ENCODE measurements around the gene PIGC. TPM values are rescaled to one million over a fixed set of nuclear protein-coding genes. Genes with fewer than 3 reads are reported as not detected.

Gene PIGC
- polyA plus RNA-seq, 2 donors = 15.1 to 15.6 TPM

DNA sequence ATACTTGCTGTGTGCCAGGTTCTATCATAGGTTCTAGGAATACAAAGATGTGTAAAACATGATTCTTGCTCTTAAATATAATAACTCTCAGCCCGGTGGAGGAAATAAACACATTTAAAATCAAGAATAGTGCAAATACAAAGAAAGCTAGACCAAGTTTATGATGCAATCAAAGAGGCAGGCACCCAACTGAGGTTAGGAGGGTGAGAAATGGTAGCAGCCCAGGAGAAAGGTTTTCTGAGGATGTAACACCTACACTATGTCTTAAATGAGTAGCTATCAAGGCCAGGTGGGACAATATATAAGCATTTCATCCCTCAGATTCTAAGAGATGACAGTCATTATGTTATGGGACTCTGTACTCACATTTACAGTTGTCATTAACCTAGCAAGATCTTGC, 9.7 kb upstream of the PIGC start:
- 43 to 47% methylated on average over 1 of the region's 1 CpG for WGBS, 2 donors
- Histone ChIP-seq H3K27ac (ENCODE audit: low read depth in 2 of 2, low read length in 1 of 2) (no peak overlapping the region), H3K9me3 (ENCODE audit: control insufficient read depth in 2 of 2, insufficient read depth in 1 of 2, low read depth in 1 of 2, low read length in 1 of 2) (no peaks in the 10 kb centered on the region), H3K4me1 (ENCODE audit: control insufficient read depth in 2 of 2, insufficient read depth in 2 of 2, low read length in 1 of 2) (peaks cover 0 to 5% of the 10 kb centered on the region in 2 donors), H3K36me3 (ENCODE audit: control insufficient read depth in 2 of 2, insufficient read depth in 2 of 2, low read length in 1 of 2) (no peaks in the 10 kb centered on the region), H3K4me3 (ENCODE audit: low read depth in 1 of 2, low read length in 2 of 2) (no peak overlapping the region), H3K27me3 (ENCODE audit: control insufficient read depth in 1 of 2, insufficient read depth in 2 of 2, low read length in 2 of 2) (no peaks in the 10 kb centered on the region)

DNA sequence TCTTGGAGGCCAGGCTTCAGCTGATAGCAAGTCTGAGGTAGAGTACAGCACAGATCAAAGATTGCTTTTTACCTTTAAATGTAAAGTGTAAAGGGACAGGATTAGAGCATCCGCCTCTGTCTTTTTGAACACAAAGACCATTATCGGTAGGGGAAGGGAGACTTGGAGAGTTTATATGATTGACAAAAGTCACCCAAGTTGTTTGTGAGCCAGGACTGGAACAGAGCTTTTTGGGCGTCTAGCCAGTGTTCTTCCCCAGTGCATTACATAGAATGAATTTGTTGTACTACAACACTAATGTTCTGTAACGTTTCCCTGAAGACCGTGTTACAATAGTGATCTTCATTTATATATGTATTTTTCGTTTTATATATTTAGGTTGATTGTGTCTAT, 9.3 kb upstream of the PIGC start:
- no peak overlapping the region for H3K27ac ChIP-seq (ENCODE audit: low read depth in 2 of 2, low read length in 1 of 2)
- no peaks in the 10 kb centered on the region for H3K9me3 ChIP-seq (ENCODE audit: control insufficient read depth in 2 of 2, insufficient read depth in 1 of 2, low read depth in 1 of 2, low read length in 1 of 2)
- no peaks in the 10 kb centered on the region for H3K36me3 ChIP-seq (ENCODE audit: control insufficient read depth in 2 of 2, insufficient read depth in 2 of 2, low read length in 1 of 2)
- WGBS, 2 donors = 57 to 63% methylated on average over 6 of the region's 6 CpGs
- peaks cover 0 to 5% of the 10 kb centered on the region in 2 donors for H3K4me1 ChIP-seq (ENCODE audit: control insufficient read depth in 2 of 2, insufficient read depth in 2 of 2, low read length in 1 of 2)
- H3K27me3 ChIP-seq (ENCODE audit: control insufficient read depth in 1 of 2, insufficient read depth in 2 of 2, low read length in 2 of 2) = no peaks in the 10 kb centered on the region
- H3K4me3 ChIP-seq (ENCODE audit: low read depth in 1 of 2, low read length in 2 of 2) = no peak overlapping the region

DNA sequence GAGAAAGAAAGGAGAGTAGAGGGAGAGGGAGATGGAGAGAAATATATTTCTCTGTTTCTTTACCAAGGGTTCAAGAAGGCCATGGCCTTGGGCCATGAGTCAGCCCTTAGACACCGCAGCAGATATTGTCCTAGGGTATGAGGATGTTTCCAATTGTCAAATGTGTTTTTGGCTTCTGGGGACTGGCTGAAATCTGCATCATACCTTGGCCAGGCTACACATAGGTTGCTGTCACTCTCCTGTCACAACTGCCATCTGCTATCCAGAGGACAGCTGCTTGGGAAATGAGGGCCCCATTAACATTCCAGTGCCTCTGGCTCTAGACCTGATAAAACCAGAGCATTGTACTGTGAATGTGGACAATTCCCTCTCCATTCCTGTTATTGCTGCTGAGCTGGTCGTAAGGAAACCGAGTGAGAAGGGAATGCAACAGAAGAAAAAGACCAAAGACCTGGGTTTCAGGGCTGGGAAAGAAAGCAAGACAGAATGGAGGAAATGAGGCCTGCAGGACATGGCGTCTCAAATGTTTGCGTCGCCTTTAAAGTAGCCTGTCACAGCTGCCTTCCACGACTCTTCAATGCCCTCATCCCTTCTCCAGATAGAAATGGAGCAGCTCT, 8.8 kb upstream of the PIGC start:
- Histone ChIP-seq H3K4me3 (ENCODE audit: low read depth in 1 of 2, low read length in 2 of 2) (no peak overlapping the region), H3K9me3 (ENCODE audit: control insufficient read depth in 2 of 2, insufficient read depth in 1 of 2, low read depth in 1 of 2, low read length in 1 of 2) (no peaks in the 10 kb centered on the region), H3K27me3 (ENCODE audit: control insufficient read depth in 1 of 2, insufficient read depth in 2 of 2, low read length in 2 of 2) (no peaks in the 10 kb centered on the region), H3K27ac (ENCODE audit: low read depth in 2 of 2, low read length in 1 of 2) (no peak overlapping the region), H3K4me1 (ENCODE audit: control insufficient read depth in 2 of 2, insufficient read depth in 2 of 2, low read length in 1 of 2) (peaks cover 0 to 5% of the 10 kb centered on the region in 2 donors), H3K36me3 (ENCODE audit: control insufficient read depth in 2 of 2, insufficient read depth in 2 of 2, low read length in 1 of 2) (no peaks in the 10 kb centered on the region)
- WGBS, 2 donors = 77 to 78% methylated on average over 7 of the region's 7 CpGs

DNA sequence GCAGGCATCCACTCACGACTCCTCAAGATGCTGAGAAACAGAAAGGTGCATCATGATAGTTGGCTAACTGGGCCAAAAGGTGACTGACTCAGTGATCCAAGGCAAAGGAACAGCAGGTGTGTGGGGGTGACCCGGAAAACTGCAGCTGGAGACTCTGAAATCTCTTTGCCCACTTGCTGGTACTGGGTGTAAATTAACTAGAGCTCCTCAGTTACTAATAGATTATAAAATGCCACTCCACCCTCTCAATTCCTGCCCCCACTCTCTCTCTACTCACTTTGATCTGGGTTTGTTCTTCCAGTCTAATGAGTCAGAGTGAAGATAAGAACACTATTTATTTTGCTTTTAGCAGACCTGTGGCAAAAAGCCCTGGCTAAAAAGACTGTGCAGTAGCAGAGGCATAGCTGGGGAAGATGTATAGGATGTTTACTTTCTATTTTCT, 7.2 kb upstream of the PIGC start:
- H3K27ac ChIP-seq (ENCODE audit: low read depth in 2 of 2, low read length in 1 of 2) = no peak overlapping the region
- WGBS, 2 donors = 46 to 59% methylated on average over 2 of the region's 2 CpGs
- no peak overlapping the region for H3K4me3 ChIP-seq (ENCODE audit: low read depth in 1 of 2, low read length in 2 of 2)

DNA sequence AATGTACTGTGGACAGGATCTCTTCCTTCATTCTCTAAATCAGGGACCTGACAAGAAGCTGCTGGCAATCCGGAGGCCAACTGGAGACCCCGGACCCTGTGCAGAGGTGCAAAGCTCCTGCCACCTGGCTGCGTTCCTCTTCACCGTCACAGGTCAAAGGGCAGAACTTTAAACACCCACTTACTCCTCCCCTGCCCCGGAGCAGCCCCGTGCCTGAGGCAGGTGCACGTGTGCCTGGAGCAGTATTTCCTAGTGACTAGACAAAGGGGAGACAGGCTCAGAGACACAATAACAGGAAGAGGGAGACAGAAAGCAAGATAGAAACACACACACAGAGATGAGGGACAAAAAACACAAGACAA, 6.6 kb upstream of the PIGC start:
- Histone ChIP-seq H3K27me3 (ENCODE audit: control insufficient read depth in 1 of 2, insufficient read depth in 2 of 2, low read length in 2 of 2) (no peaks in the 10 kb centered on the region), H3K27ac (ENCODE audit: low read depth in 2 of 2, low read length in 1 of 2) (no peak overlapping the region), H3K4me1 (ENCODE audit: control insufficient read depth in 2 of 2, insufficient read depth in 2 of 2, low read length in 1 of 2) (peaks cover 0 to 8% of the 10 kb centered on the region in 2 donors), H3K4me3 (ENCODE audit: low read depth in 1 of 2, low read length in 2 of 2) (no peak overlapping the region), H3K9me3 (ENCODE audit: control insufficient read depth in 2 of 2, insufficient read depth in 1 of 2, low read depth in 1 of 2, low read length in 1 of 2) (no peaks in the 10 kb centered on the region), H3K36me3 (ENCODE audit: control insufficient read depth in 2 of 2, insufficient read depth in 2 of 2, low read length in 1 of 2) (no peaks in the 10 kb centered on the region)
- 44 to 57% methylated on average over 7 of the region's 7 CpGs for whole genome bisulfite sequencing, 2 donors

More for the DNA sequence above, 7.2 kb upstream of the PIGC start:
- Histone ChIP-seq H3K27me3 (ENCODE audit: control insufficient read depth in 1 of 2, insufficient read depth in 2 of 2, low read length in 2 of 2) (no peaks in the 10 kb centered on the region), H3K36me3 (ENCODE audit: control insufficient read depth in 2 of 2, insufficient read depth in 2 of 2, low read length in 1 of 2) (no peaks in the 10 kb centered on the region), H3K9me3 (ENCODE audit: control insufficient read depth in 2 of 2, insufficient read depth in 1 of 2, low read depth in 1 of 2, low read length in 1 of 2) (no peaks in the 10 kb centered on the region), H3K4me1 (ENCODE audit: control insufficient read depth in 2 of 2, insufficient read depth in 2 of 2, low read length in 1 of 2) (peaks cover 0 to 8% of the 10 kb centered on the region in 2 donors)

DNA sequence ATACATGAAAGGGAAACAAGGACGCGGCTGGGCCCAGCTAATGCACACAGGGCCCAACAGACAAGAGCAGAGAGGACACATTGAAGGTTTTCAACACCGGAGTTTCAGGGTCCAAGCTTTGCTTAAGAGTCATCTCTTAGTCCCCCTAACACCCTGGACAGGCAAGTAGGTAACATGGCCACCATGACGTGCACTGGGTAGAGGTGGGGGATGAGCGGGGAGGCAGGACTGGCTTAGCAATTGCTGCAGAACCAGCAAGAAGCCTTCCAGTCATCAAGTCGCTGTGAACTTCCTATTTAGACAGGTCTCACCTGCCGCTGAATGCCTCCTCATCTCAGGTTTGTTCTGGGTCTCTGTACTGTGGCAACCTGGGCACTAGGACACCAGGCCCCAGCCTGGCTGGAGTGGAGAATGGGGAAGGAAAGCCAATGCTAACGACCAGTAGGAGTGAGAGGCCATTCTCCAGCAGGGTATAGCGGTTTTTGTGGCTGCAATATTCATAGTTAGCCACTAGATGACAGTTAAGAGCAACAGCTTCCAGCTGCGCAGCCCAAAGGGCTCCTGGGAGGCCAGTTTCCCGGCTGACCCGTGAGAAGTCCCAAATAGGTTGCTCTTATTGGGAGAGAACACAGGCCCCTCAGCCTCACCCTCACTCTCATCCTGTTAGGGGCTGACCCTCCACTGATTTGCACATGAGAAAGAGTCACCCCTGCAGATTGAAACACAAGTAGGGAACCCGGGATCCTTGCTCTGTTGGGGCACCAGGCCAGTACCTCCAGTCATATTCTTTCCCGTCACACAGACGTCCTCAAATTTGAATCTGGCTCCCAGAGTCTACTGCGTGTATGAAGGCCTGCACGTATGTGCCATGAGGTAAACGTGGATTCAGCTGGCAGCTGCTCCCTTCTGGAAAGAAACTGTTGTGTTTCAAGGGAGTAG, 6.0 kb upstream of the PIGC start:
- Histone ChIP-seq H3K36me3 (ENCODE audit: control insufficient read depth in 2 of 2, insufficient read depth in 2 of 2, low read length in 1 of 2) (no peaks in the 10 kb centered on the region), H3K4me3 (ENCODE audit: low read depth in 1 of 2, low read length in 2 of 2) (no peak overlapping the region), H3K4me1 (ENCODE audit: control insufficient read depth in 2 of 2, insufficient read depth in 2 of 2, low read length in 1 of 2) (peaks cover 0 to 8% of the 10 kb centered on the region in 2 donors), H3K9me3 (ENCODE audit: control insufficient read depth in 2 of 2, insufficient read depth in 1 of 2, low read depth in 1 of 2, low read length in 1 of 2) (no peaks in the 10 kb centered on the region), H3K27me3 (ENCODE audit: control insufficient read depth in 1 of 2, insufficient read depth in 2 of 2, low read length in 2 of 2) (no peaks in the 10 kb centered on the region), H3K27ac (ENCODE audit: low read depth in 2 of 2, low read length in 1 of 2) (peak overlapping the region in 1 of 2 donors; percentile 9)
- 44 to 57% methylated on average over 18 of the region's 18 CpGs for WGBS, 2 donors

DNA sequence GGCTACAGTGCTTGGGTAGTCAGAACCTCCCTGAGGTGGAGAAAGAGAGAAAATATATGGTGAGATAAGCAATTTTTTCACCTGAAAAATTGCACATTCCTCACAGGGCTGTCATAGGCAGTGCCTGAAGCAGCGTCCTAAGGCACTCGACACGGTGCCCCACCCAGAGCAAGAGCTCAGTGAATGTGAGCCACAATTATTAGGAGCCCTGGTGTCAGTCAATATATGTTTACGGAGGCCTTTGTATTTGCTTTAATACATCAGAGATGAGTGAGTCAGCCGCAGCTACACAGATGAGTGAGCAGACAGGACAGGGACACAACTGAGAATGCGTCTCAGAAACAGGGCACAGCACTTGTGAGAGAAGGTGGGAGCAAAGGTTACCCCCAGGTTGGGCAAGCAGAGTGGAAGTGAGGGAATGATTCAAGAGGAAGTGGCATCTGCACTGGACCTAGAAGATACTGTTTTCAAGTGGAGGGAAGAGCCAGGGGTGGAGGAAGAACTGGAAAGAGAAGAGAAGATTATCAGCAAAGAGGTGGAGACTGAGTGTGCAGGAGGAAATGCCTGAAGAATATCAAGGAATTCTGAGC, 5.2 kb upstream of the PIGC start:
- H3K4me1 ChIP-seq (ENCODE audit: control insufficient read depth in 2 of 2, insufficient read depth in 2 of 2, low read length in 1 of 2) = peaks cover 0 to 9% of the 10 kb centered on the region in 2 donors
- no peaks in the 10 kb centered on the region for H3K9me3 ChIP-seq (ENCODE audit: control insufficient read depth in 2 of 2, insufficient read depth in 1 of 2, low read depth in 1 of 2, low read length in 1 of 2)
- 57 to 65% methylated on average over 6 of the region's 6 CpGs for WGBS, 2 donors
- H3K27me3 ChIP-seq (ENCODE audit: control insufficient read depth in 1 of 2, insufficient read depth in 2 of 2, low read length in 2 of 2) = no peaks in the 10 kb centered on the region
- H3K4me3 ChIP-seq (ENCODE audit: low read depth in 1 of 2, low read length in 2 of 2) = no peak overlapping the region
- peak overlapping the region in 1 of 2 donors; percentile 35 for H3K27ac ChIP-seq (ENCODE audit: low read depth in 2 of 2, low read length in 1 of 2)
- H3K36me3 ChIP-seq (ENCODE audit: control insufficient read depth in 2 of 2, insufficient read depth in 2 of 2, low read length in 1 of 2) = no peaks in the 10 kb centered on the region

DNA sequence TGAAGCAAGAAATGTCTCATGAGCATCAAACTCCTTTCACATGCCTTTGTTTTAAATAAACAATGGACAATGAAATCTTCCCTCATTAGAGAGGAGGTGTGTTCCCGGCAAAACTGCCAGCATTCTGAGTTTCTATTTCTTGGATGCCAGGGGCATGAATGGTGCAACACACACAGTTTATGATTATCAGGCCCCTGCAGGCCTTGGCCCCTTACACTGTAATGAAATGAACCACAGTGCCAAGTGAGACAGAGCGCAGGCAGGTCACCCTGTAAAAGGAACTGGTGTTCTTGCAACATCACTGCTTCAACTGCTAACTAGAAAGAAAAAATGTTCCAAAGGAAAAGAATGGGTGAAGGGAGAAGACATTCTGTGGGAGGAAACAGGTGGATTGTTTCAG, 3.8 kb upstream of the PIGC start:
- no peaks in the 10 kb centered on the region for H3K9me3 ChIP-seq (ENCODE audit: control insufficient read depth in 2 of 2, insufficient read depth in 1 of 2, low read depth in 1 of 2, low read length in 1 of 2)
- H3K4me1 ChIP-seq (ENCODE audit: control insufficient read depth in 2 of 2, insufficient read depth in 2 of 2, low read length in 1 of 2) = peaks cover 0 to 10% of the 10 kb centered on the region in 2 donors
- no peak overlapping the region for H3K4me3 ChIP-seq (ENCODE audit: low read depth in 1 of 2, low read length in 2 of 2)
- WGBS, 2 donors = 52 to 54% methylated on average over 2 of the region's 2 CpGs
- H3K27me3 ChIP-seq (ENCODE audit: control insufficient read depth in 1 of 2, insufficient read depth in 2 of 2, low read length in 2 of 2) = no peaks in the 10 kb centered on the region
- H3K27ac ChIP-seq (ENCODE audit: low read depth in 2 of 2, low read length in 1 of 2) = no peak overlapping the region
- no peaks in the 10 kb centered on the region for H3K36me3 ChIP-seq (ENCODE audit: control insufficient read depth in 2 of 2, insufficient read depth in 2 of 2, low read length in 1 of 2)

DNA sequence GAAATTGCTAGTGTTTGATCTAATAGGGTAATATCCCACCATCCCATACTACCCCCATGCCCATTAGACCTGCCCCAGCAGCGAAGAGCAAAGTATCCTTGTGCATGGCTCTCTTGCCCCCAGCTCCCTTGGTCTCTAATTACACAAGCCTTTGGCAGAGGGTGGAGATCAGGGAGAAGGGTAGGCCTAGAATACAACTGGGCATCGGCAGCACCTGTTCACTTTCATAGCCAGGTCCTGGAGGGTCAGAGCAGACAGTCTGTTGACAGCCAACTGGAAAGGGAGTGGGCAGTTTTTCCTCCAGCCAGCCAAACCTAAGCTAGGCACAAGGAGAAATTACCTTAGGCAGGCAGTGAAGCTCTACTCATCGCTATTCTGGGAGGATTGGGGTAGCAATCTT, 2.7 kb upstream of the PIGC start:
- H3K36me3 ChIP-seq (ENCODE audit: control insufficient read depth in 2 of 2, insufficient read depth in 2 of 2, low read length in 1 of 2) = peaks cover 0 to 5% of the 10 kb centered on the region in 2 donors
- peaks cover 0 to 14% of the 10 kb centered on the region in 2 donors for H3K4me1 ChIP-seq (ENCODE audit: control insufficient read depth in 2 of 2, insufficient read depth in 2 of 2, low read length in 1 of 2)
- no peaks in the 10 kb centered on the region for H3K27me3 ChIP-seq (ENCODE audit: control insufficient read depth in 1 of 2, insufficient read depth in 2 of 2, low read length in 2 of 2)
- no peaks in the 10 kb centered on the region for H3K9me3 ChIP-seq (ENCODE audit: control insufficient read depth in 2 of 2, insufficient read depth in 1 of 2, low read depth in 1 of 2, low read length in 1 of 2)
- H3K4me3 ChIP-seq (ENCODE audit: low read depth in 1 of 2, low read length in 2 of 2) = no peak overlapping the region
- no peak overlapping the region for H3K27ac ChIP-seq (ENCODE audit: low read depth in 2 of 2, low read length in 1 of 2)
- WGBS, 2 donors = 91 to 94% methylated on average over 3 of the region's 3 CpGs

Data from esophagus (tissue), 2 donors.